Measurements from ENCODE around the gene KCTD10.

- TF ChIP-seq, protein P1, sequence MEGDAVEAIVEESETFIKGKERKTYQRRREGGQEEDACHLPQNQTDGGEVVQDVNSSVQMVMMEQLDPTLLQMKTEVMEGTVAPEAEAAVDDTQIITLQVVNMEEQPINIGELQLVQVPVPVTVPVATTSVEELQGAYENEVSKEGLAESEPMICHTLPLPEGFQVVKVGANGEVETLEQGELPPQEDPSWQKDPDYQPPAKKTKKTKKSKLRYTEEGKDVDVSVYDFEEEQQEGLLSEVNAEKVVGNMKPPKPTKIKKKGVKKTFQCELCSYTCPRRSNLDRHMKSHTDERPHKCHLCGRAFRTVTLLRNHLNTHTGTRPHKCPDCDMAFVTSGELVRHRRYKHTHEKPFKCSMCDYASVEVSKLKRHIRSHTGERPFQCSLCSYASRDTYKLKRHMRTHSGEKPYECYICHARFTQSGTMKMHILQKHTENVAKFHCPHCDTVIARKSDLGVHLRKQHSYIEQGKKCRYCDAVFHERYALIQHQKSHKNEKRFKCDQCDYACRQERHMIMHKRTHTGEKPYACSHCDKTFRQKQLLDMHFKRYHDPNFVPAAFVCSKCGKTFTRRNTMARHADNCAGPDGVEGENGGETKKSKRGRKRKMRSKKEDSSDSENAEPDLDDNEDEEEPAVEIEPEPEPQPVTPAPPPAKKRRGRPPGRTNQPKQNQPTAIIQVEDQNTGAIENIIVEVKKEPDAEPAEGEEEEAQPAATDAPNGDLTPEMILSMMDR (IDR thresholded peaks at IDR 0.05), result no peak
- TF ChIP-seq POLR2AphosphoS5 (IDR thresholded peaks at IDR 0.05; ENCODE audit: low read depth, low read length) (no peak), REST (IDR thresholded peaks at IDR 0.05; ENCODE audit: insufficient read depth in 1 of 2, low read depth in 2 of 2, low read length in 1 of 2) (no peak), TCF7L2 (IDR thresholded peaks at IDR 0.05; ENCODE audit: low read depth, low read length) (no peak), SIN3A (IDR thresholded peaks at IDR 0.05; ENCODE audit: borderline replicate concordance, insufficient read depth, low read depth, low read length) (no peak)
Observed at GRCh38 chr12:109436188-109436560, 40.9 kb downstream of the KCTD10 start.

Measured in Panc1 (cell line).